Tongue (tissue), 2 donors: ENCODE data around the gene MED12L. TPM values are rescaled to one million over a fixed set of nuclear protein-coding genes. Genes with fewer than 3 reads are reported as not detected.
A peak's percentile ranks its signal among the peaks of the same experiment; 100 is the strongest.

Source experiments
- DNase-seq: peaks from one replicate; pipeline ENCODE4 v3.0.0-alpha.2; 2015
- total RNA-seq: library from RNA; depleted of rRNA; stranded (reverse); fragments of >200 nt; gene quantifications from one replicate; pipeline ENCODE4 v1.2.3, GENCODE V29; 2014

The MED12L gene
- total RNA-seq, 1 donor from 2014 or later = 8.5 TPM

DNA sequence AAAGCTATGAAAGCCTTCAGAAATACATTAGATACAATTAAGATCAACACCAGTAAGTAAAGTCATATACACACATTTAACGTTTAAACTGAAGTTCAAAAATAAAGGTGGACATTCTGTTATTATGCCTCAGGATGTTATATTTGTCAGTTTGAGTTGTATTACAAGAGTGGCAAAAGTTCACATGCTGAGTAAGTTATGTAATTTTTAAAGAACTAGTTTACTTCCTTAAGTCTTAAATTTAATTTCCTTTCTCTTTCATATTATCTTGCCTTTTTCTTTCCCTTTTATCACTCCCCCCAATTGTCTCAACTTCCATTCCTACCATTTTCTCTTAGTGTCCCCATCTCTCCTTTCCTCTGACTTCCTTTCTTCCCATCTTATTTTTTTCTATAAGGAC is 236.1 kb downstream of the MED12L start:
- no peak for DNase-seq

DNA sequence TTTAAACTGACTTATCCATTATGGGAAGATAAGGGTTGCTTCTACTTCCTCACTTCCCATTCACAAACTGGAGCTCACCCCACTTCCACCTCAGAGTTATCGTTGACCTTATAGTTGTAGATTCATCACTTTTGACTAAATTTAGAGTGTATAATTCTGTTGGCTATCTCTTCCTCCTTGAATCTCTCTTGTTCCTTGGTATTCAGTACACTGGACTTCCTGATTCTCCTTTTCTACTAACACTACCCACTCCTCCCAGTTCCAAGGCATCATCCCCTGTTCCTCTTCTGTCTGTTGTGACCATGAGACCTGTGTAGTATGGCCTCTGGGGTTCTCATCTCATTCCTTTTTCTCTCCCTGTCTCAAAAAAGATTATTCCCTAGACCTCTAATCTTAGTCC is 237.0 kb downstream of the MED12L start:
- no peak for DNase-seq

- DNase-seq = no peak
Observed at GRCh38 chr3:151327571-151328198, 242.2 kb downstream of the MED12L start.

DNA sequence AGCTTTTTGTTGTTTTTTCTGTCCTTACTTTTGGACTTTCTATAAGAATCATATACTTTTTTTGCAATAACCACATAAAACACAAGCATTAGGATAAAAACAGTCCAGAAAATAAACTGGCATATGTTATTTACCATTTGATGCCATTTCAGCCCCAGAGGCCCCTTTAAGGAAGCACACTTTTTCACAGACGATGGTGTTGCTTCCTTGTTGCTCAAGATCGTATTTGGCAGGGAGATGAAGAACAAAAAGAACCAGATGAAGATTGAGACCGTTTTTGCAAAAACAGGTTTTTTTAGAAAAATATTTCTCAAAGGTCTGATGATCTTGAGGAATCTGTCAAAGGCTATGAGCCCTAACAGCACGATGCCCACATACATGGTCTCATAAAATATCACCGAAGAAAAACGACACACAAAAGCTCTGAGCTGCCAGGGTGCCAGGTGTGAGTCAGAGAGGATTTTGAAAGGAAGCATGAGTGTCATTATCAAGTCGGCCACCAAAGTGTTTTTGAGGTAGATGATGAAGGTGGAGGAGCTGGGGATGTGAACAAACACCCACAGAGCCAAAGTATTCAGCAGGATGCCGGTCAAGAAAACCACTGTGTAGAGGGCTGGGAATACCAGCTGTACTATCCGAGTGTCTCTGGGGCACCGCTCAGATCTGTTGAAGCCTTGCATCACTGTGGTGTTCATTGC is 243.0 kb downstream of the MED12L start:
- DNase-seq = no peak

DNA sequence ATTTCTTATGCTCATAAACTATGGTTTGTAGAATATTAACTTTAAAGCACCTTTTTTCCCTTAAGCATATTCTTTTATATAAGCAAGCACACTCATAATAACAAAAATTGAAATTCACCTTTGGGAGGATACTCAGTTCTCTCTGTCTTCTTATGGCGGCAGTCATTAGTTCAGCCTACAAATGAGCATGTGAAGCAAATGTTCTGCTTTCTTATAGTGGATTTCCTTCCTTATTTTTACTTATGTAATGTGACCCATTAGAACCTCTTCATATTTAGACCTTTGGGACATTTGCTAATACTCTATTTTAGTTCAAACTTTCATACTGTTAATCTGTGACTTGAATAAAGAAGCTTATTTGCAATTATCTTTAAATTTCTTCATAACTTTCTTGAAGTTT is 243.9 kb downstream of the MED12L start, which contains the start of gene P2RY13:
P2RY13 (minus strand) TSS at position 187 of the 400 bp plus-strand sequence; CDS start at position 166, 21 bp downstream.
- DNase-seq = no peak

DNA sequence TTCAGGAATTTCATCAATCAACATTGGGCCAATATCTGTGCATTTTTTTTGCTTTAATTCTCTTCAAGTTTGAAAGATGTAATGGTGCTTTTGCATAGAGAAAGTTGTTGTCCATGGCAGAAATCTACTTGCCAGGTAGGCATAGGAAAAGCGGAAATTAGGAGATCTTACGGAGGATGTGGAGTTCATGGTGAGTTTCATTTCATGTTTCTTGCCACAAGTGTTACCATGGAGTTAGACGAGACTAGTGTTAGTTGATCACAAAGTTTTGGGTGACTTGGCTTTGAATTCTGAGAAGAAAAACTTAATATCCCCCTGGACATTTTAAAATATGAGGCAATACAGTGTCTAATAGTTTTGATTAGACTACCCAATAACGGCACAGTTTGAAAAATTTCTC is 244.9 kb downstream of the MED12L start:
- no peak for DNase-seq

DNA sequence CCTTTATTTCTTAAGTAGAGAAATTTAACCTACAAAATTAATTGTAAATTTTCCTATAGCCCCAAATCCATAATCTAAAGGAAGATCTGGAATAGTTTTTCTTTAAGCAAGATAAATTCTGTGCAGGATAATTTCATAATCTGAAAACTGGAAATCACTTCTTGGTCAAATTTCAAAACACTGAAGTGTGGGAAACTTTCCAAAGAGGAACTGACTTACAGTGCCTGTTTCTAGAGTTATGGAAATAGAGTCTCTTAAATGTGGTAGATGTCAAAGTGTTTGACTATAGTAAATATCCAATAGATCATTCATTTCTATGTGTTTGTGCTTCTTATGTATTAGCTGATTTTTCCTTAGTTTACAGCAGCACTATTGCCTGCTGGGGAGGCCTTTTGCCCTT is 245.4 kb downstream of the MED12L start:
- no peak for DNase-seq

- no peak for DNase-seq
Observed at GRCh38 chr3:151331696-151332095, 246.2 kb downstream of the MED12L start.

- DNase-seq = no peak
Observed at GRCh38 chr3:151345859-151346258, 260.4 kb downstream of the MED12L start.

GRCh38 chr3:151346292-151346691 is 260.8 kb downstream of the MED12L start:
- no peak for DNase-seq

DNA sequence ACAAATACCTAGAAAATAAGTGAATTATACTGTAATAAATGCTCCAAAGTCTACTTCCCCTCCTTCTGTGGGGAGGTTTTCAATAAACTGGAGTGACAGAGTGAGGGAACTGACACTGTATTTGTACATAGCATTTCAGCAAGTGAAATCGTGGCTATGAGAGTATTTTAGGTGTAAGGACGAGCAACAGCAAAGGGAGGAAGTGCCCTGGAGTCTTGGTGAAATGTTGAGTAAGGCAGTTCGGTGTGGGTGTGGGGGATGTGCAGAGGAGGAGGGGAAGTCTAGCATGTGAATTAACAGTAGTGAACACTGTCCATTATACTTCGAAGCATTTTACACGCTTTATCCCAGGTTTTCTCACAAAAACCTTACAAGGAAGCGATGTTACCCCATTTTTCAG is 262.0 kb downstream of the MED12L start:
- no peak for DNase-seq

- DNase-seq = no peak
Observed at GRCh38 chr3:151350656-151351055, 265.2 kb downstream of the MED12L start.

DNA sequence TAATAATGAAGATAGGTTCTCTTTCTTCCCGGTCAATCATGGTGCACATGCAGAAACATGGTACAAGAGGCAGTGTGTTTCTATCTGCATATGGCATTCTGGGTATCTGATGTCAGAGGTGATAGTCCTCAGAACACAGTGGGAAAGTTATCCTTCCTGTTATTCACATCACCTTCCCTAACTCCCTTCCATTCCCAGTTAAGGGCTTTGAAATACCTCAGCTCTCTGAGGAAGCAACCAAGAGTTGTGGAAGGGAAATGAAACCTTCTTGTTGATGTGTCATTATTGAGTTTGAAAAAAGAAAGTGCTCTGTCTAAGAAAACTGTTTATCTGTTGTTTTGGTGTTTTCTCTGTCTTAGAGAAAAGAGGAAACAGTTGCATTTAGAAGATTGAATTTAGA is 265.8 kb downstream of the MED12L start:
- no peak for DNase-seq

GRCh38 chr3:151351648-151352047 is 266.2 kb downstream of the MED12L start:
- no peak for DNase-seq

DNA sequence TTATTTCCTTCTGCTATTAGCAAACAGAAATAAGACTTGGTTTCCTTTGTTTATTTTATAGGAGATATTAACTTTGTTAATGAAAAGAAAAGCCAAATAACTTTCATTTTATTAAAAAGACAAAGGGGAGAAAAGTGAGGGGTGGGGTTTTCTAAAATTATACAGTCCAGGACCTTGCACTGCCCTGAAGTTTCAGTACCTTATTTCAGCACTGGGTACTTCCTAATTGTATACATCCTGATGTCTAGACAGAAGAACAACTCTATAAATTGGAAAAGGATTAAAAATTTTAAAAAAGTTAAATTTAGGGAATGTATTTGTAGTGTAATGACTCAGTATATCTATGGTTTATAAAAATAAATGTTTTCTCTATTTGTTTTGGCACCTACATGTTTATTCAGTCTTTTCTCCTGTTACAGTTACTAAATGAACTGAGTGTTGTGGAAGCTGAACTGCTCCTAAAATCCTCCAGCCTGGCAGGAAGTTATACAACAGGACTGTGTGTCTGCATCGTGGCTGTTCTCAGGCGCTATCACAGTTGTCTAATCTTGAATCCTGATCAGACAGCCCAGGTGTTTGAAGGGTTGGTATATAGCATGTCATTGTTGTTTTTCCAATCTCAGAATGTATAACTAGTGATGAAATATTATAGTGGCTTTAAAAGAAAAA is 271.5 kb downstream of the MED12L start:
- no peak for DNase-seq

- peak; percentile 13 for DNase-seq
Observed at GRCh38 chr3:151357463-151357850, 272.0 kb downstream of the MED12L start.

- DNase-seq = no peak
Observed at GRCh38 chr3:151362751-151363174, 277.3 kb downstream of the MED12L start.

GRCh38 chr3:151366993-151367392 is 281.5 kb downstream of the MED12L start:
- DNase-seq = no peak

DNA sequence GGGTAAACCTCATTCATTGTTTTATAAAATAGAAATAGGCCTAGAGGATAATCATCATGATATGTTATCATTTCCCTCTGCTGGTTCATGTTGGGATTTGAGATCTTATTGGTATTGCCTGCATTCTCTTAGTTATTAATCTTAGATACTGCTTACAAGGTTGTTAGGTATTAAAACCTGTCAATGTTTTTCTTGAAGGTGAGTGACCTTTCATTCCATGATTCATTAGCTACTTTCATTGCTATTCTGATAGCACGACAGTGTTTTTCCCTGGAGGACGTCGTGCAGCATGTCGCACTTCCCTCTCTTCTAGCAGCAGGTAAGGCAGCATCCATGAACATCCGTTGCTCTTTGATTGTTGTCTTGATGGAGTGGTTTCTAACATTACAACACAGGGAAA is 282.0 kb downstream of the MED12L start:
- no peak for DNase-seq

GRCh38 chr3:151371526-151371925 is 286.1 kb downstream of the MED12L start:
- no peak for DNase-seq

DNA sequence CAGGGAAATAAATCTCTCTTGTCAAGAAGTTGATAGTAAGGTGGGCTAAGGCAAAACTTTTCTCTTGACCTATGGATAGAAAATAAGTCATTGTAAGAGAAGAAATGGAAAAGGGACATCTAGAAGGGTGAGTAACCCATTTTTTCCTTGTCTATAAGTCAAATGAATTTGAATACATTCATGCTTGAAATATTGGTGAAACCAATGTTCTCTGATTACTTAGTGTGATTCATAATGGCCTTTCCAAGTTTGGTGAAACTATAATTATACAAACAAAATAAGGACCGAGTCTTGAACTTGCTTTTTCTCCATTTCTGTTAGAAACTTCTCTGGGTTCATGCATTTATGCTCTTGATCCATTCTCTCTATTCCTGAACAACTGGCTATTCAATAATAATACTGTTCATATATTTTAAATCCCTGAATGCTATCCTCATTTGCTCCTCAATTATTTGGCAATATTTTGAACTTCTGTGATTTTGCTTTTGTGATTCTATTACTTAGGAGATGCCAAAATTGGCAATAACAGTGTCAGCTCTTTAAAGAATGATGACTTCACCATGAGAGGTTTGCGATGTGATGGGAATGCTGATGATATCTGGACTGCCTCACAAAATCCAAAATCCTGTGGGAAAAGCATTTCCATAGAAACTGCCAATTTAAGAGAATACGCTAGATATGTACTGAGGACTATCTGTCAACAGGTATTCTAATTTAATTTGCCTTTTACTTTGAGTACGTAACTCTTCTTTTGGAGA is 286.8 kb downstream of the MED12L start:
- no peak for DNase-seq

DNA sequence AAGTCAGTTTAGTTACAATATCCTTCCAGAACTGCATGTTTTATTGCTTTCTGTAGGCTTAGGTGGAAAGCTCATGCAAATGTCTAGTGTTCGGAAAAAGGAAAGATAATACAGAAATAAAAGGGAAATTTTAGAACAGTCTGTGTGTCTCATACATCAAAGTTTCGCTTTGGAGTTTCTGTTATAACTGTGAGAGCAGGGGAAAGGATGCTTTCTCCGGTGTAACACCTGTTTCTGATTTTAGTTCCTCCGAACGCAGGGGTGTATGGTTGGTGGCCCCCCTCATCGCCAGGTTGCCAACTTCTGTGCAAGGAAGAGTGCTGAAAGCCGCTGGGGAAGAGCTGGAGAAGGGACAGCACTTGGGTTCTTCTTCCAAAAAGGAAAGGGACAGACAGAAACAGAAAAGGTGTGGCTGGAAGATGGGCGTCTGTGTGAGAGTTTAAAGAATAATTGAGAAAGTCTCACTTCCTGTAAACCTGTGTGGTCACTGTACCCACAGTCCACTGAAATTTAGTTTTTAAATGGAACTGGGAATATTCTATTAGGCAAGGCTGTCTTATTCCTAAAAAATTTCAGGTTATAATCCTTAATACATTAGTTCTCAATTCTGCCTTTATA is 292.4 kb downstream of the MED12L start:
- DNase-seq = no peak
